Measurements from ENCODE around the gene AVPI1.
"Not testable (repeated sequence)": the region's sequence is repeated elsewhere in the genome, so short reads cannot be mapped to it uniquely, and the experiment has no call there.

The AVPI1 gene

DNA sequence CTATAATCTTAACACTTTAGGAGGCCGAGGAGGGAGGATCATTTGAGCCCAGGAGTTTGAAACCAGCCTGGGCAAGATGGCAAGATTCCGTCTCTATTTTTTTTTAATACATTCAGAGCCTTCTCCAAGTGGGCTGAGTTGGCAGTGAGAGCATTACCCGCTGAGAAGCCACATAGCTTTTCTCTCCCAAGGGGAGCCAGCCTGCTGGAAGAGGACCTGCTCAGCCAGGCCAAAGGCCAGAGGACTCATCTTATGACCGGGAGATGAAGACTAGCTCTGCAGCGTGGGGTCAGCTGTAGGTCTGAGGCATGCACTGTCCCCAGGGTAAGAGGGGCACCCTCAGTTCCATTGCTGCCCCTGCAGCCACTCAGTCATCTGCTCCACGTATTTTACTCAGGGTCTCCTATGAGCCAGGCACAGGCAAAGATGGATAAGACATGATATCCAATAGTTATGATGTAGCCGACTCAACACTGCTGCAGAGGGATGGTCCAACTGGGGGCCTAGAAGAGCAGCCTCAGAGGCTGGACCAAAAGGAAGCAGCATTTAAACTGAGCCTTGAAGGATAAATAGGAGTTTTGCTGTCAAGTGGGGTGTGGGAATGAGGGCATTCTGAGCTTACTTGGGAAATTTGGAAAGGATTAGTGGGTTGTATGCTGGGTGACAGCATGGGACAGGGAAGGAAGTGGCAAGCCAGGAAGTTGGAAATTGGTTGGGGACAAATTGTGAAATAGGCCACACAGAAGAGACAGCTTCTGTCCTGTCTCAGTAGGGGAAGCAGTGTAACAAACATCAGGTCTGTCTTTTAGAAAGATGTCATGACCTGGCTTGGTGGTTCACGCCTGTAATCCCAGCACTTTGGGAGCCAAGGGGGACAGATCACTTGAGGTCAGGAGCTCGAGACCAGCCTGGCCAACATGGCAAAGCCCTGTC is 24.9 kb upstream of the AVPI1 start:
- DNase-seq: no peak

- no peak for DNase-seq
Observed at GRCh38 chr10:97708976-97709946, 22.2 kb upstream of the AVPI1 start.

- no peak for DNase-seq
Observed at GRCh38 chr10:97708167-97708566, 21.1 kb upstream of the AVPI1 start.

DNA sequence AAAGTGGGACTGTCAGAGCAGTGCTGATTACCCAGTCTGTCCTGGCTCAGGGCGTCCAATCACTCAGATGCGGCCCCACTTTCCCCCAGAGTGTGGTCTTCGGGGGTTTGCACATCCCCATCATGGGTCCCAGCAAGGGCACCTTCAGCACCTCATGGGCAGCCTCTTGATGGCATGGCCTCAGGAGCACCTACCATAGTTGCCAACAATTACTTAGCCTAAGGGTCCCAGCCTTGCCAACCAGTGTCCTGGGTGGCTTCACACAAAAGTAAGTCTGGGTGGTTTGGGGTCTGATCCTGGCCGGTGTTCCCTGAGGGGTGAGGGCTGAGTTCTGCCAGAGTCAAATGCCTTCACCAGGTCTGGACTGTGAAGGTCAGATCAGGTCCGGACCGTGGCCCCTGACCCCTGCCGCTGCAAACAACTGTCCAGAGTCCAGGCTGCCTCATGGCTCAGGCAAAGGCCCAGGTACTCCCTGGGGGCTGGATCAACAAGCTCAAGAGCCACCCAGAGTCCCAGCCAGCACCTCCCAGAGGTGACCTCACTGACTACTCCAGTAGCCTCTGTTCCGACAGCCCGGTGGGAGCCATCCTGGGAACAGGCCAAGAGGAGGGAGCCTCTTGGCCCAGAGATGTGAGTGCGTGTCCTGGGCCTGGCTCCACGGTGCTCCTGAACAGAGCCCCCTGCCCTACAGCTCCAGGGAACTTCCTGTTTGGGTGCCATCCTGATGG is 20.3 kb upstream of the AVPI1 start:
- DNase-seq: no peak

DNA sequence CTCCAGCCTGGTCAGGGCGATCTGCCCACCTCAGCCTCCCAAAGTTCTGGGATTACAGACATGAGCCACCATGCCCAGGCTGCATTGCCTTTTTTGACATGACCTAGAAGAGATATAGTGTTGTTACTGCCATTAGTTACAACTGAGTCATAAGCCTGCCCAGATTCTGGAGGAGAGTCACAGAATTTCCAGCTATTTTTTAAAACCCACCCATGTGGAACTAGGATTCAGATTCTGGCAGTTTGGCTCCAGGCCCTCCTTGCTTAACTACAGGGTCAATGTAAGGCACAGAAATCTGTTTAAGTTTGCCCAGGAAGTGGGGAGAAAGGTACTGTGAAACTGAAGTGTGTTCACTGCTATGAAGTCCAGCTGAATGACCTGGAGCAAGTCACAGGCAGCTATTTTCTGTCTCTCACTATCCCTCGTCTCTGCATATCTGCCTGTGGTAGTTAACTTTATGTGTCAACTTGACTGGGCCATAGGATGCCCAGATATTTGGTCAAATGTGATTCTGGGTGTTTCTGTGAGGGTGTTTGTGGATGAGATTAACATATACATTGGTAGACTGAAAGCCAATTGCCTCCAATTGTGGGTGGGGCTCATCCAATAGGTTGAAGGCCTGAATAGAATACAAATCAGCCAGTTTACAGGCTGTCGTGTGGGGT is 18.1 kb upstream of the AVPI1 start:
- no peak for DNase-seq

DNA sequence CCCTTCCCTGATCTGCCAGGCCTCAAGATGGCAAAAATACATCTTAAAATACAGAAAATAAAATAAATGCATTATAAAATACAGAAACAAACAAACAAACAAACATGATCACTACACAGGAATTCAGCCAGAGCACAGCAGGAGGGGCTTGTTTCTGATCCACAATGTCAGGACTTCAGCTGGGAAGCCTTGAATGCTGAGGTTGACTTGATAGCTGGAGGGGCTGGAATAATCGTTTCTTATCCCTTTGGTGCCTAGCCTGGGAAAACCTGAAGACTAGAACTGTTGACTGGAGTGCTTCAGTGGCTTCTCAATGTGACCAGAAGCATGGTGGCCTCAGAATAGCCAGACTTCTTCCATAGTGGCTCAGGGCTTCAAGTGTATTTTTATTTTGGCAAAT is 17.3 kb upstream of the AVPI1 start:
- no peak for DNase-seq

DNA sequence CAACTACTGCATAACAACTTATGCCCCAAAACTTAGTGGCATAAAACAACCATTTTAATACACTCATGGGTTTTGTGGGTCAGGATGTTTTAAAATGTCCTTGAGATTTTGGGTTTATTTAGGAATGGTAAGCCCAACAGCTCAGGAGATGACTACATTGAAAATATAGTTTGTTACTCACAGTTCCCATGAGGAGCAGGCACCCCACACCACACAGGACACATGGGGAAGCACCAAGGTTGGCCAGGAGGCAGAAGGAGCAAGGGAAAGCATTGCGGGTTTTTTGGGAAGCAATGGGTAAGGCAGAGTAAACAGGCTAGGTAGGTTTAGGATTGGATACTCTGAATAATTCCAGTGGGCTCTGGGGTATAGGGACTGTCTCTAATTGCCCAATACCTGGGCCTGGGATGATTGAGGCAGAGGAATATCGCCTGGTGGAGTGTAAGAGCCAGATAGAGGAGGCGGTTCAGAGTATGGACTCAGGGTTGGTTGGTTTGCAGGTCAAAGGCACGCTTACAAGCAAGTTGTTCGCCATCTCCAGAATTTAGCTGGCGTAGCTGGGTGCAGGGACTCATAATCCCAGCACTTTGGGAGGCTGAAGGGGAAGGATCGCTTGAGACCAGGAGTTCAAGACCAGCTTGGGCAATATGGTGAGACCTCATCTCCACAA is 16.5 kb upstream of the AVPI1 start:
- no peak for DNase-seq

DNA sequence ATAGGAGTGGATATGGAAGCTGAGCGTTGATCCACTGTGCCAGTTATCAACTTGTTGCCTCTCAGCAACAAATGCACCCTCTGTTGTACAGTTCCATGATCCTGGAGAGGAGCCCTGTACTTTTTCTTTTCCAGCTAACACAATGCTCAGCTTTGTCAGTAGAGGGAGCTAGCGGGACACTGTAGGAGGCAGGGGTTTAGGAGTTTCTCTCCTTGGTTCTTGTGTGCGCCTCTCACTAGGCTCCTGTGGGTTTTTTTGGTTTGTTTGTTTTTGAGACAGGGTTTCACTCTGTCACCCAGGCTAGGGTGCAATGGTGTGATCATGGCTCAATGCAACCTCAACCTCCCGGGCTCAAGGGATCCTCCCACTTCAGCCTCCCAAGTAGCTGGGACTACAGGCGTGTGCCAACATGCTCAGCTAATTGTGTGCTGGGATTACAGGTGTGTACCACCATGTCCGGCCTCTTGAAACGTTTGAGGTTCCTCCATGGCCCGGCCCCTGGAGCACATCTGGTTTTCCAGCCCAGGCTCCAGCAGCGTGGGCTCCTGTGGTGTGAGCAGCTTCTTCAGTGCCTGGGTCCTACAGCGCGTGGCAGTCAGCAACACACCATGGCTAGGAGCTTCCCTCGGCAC is 14.5 kb upstream of the AVPI1 start:
- peak; percentile 37 for DNase-seq

GRCh38 chr10:97698072-97698655 is 11.1 kb upstream of the AVPI1 start:
- DNase-seq: not testable (repeated sequence)

- no peak for DNase-seq
Observed at GRCh38 chr10:97690133-97690532, 3.1 kb upstream of the AVPI1 start.

DNA sequence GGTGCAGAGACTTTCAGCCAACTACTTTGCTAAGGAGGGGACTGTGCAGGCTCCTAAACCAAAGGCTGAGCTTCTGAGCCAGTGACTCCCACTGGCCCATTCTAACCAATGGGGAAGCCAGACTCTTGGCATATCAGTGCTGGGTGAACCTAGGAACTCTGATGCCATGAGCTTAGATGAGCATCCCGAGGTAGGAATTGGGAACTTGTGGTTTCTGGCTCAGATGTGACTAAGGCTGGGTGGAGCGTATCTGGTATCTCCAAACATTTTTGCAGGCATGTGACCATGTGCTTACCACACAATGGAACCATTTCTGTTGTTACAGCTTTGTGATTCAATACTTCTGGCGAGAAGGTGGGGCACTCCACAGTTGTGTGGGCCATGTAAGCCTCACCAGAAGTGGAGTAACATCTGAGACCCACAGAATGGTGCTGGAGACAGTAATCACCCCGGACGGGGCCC is 2.5 kb upstream of the AVPI1 start:
- DNase-seq: no peak

GRCh38 chr10:97687785-97688781 is 1.0 kb upstream of the AVPI1 start:
- no peak for DNase-seq

DNA sequence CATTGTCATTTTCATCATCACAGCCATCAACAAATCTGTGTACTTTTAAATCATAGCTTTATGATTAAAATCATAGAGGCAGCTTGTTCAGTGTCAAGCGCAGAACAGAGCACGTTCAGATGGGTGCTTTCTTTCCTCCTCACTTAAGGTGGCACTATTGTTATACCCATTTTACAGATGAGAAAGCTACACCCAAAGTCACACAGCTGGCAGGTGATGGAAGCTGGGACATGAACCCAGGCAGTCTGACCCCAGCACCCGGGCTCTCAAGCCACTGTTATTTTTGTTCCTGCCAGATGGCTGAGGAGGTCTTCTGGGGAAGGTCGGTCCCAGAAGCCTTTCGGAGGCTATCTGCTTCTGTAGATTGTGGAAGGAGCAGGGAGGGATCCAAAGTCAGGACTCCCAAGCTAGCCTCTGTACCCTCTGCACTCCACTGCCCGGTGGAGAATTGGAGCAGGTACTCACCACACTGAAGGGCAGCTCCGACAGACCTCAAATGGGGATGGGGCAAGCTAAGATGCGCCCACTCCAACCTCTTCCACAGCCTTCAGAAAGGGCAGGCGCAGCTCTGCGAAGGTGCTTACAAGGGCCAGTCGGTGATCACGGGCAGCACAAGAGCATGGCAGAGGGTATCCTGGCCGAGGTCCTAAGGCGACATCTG is 610 bp downstream of the AVPI1 start:
- DNase-seq: no peak

- DNase-seq: no peak
Observed at GRCh38 chr10:97685395-97685958, 1.6 kb downstream of the AVPI1 start.

GRCh38 chr10:97684866-97685394 is 2.1 kb downstream of the AVPI1 start:
- no peak for DNase-seq

DNA sequence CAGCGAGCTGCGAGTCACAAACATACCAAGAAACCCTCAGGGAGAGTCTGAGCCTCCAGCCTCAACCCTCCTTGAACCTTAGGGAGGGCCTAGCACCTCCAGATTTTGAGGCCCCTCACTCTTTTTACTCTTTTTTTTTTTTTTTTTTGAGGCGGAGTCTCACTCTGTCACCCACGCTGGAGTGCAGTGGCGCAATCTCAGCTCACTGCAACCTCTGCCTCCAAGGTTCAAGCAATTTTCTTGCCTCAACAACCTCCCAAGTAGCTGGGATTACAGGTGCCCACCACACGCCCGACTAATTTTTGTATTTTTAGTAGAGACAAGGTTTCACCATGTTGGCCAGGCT is 2.7 kb downstream of the AVPI1 start:
- not testable (repeated sequence) for DNase-seq

DNA sequence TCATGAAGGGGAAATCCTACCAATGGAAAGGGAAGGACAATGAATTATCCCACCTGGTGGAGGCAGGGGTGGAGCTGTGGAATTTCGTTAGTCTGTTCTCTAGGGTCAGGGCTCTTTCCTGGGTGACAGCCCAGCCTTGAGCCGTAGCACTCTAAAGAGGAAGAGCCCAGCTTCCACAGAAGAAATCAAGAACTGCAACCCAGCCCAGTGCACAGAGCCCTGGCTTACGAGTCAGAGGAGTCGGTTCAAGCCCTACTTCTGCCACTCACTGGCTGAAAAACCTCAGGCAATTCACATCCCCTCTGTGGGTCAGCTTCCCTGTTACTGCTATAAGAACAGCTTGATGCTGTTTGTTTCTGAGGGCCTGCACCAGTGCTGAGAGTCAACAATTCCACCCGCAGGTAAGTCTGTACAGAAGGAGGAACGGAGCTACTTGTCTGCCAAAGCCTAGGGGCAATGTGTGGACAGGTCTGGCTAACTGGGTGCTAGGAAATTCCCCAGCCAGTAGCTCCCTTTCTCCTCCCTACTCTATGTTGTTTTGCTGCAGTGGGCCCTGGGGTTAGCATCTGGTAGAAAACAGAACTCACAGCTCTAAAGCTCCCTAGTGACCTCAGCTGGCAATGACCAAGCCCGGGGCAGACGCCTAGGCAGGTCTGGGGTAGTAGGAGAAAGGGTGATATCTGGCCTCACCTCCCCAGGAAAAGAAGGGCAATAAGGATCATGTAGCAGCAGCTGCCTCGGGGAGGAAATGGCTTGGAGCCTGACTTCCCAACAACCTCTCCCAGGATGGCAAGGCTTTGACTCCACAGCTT is 3.3 kb downstream of the AVPI1 start:
- no peak for DNase-seq

All from DMS153 (cell line).